HepG2 (cell line): ENCODE data around the gene CD53. TPM values are rescaled to one million over a fixed set of nuclear protein-coding genes. Genes with fewer than 3 reads are reported as not detected.

Experiments used
- ATAC-seq: fragments of 200-7000 bp; cut with Tn5 transposase; 3 replicates; pipeline ENCODE4 v1.9.1; 2020; ENCODE audit warnings: mild to moderate bottlenecking, moderate library complexity
- BruUV-seq: library from RNA; stranded (reverse); fragments of 400-500 nt; replicated peaks from 2 replicates; lab custom pipeline; 2021; lab: Mats Ljungman, UMichigan
- CTCF ChIA-PET: fragments of 300-600 bp; formaldehyde crosslinking; extraction: SDS; loops from one replicate; lab custom pipeline; 2021; ENCODE audit warnings: low total read pairs, inconsistent platforms, low intra/inter-chr PET ratio; lab: Yijun Ruan, JAX
- POLR2A ChIA-PET: fragments of 350-600 bp; sonication (Branson Sonifier 250); formaldehyde crosslinking; loops from one replicate; lab custom pipeline; 2020; ENCODE audit warnings: antibody characterized with exemption, inconsistent platforms; lab: Yijun Ruan, JAX
- DNase-seq: peaks from one replicate; pipeline ENCODE4 v3.0.0-alpha.2; 2015; ENCODE audit warnings: low spot score
- FAIRE-seq: peaks from 3 replicates; lab custom pipeline; 2011; peaks lifted over from hg19 to GRCh38; lab: Jason Lieb, UNC
- H2AFZ ChIP-seq: one replicate; pipeline ENCODE4 v1.6.1; 2011; ENCODE audit warnings: low read length, inconsistent platforms
- H3K27ac ChIP-seq: fragments of 300-600 bp; 3 replicates; pipeline ENCODE4 v1.8.0; 2011; ENCODE audit warnings: mixed run types, mild to moderate bottlenecking, mixed read lengths, low read length, inconsistent platforms; ENCODE audit not compliant: insufficient read depth; ENCODE audit errors: extremely low read length
- H3K27me3 ChIP-seq, 2 experiments: fragments of 200-600 bp in 1 of 2; 2 replicates in 1 of 2; 3 replicates in 1 of 2; pipeline versions ENCODE4 v1.6.0 to v1.8.0; 2011; ENCODE audit warnings: low read length in 2 of 2, mild to moderate bottlenecking in 2 of 2, moderate library complexity in 2 of 2, inconsistent platforms in 1 of 2; ENCODE audit not compliant: insufficient read depth in 2 of 2, control insufficient read depth in 1 of 2
- H3K36me3 ChIP-seq, 2 experiments: fragments of 200-600 bp in 1 of 2; replicated peaks in 1 of 2; 2 replicates in 1 of 2; 3 replicates in 1 of 2; pipeline versions ENCODE4 v1.5.1 to v1.8.0; 2011; ENCODE audit warnings: low read length in 2 of 2, inconsistent platforms in 1 of 2; ENCODE audit not compliant: insufficient read depth in 2 of 2, control insufficient read depth in 1 of 2
- H3K4me1 ChIP-seq: 2 replicates; pipeline ENCODE4 v1.5.1; 2012; ENCODE audit warnings: low read length, inconsistent platforms; ENCODE audit not compliant: insufficient read depth
- H3K4me2 ChIP-seq: 2 replicates; pipeline ENCODE4 v1.6.0; 2011; ENCODE audit warnings: low read depth, low read length, inconsistent platforms
- H3K4me3 ChIP-seq, 3 experiments: fragments of 200-600 bp in 1 of 3; sonication (generic), shearing (Covaris generic) in 1 of 3; replicated peaks in 1 of 3; 2 replicates each; pipeline ENCODE4 v1.5.1; 2011 to 2016; ENCODE audit warnings: low read length in 3 of 3, inconsistent platforms in 2 of 3, low read depth in 2 of 3, mild to moderate bottlenecking in 2 of 3, control low read depth in 1 of 3, mixed read lengths in 1 of 3; ENCODE audit not compliant: insufficient read depth in 1 of 3
- H3K79me2 ChIP-seq: one replicate; pipeline ENCODE4 v1.6.1; 2011; ENCODE audit warnings: low read length, inconsistent platforms; ENCODE audit not compliant: insufficient read depth
- H3K9ac ChIP-seq: 2 replicates; pipeline ENCODE4 v1.6.0; 2011; ENCODE audit warnings: mild to moderate bottlenecking, low read depth, low read length, inconsistent platforms; ENCODE audit not compliant: insufficient read depth
- H3K9me3 ChIP-seq: 2 replicates; pipeline ENCODE4 v1.5.1; 2012; ENCODE audit warnings: mild to moderate bottlenecking, low read length
- H4K20me1 ChIP-seq: 2 replicates; pipeline ENCODE4 v1.6.0; 2011; ENCODE audit warnings: inconsistent platforms, mild to moderate bottlenecking, low read length, moderate library complexity; ENCODE audit not compliant: insufficient read depth
- ATF2 ChIP-seq: sonication (generic); formaldehyde crosslinking; IDR thresholded peaks from 2 replicates; pipeline ENCODE4 v1.4.0; 2020; ENCODE audit warnings: missing genetic modification reagents
- ATF4 ChIP-seq, 2 experiments: fragments of 450-650 bp in 1 of 2; sonication (generic) in 1 of 2; formaldehyde crosslinking; IDR thresholded peaks; 2 replicates each; pipeline versions ENCODE4 v1.5.0 to v1.8.0; 2020 to 2022; ENCODE audit warnings: mild to moderate bottlenecking in 1 of 2, missing genetic modification reagents in 1 of 2
- FOXP1 ChIP-seq, 2 experiments: fragments of 450-650 bp in 1 of 2; IDR thresholded peaks; 2 replicates each; pipeline ENCODE4 v1.6.1; 2017 to 2018; ENCODE audit warnings: antibody characterized with exemption in 1 of 2
- HHEX ChIP-seq: IDR thresholded peaks from 2 replicates; pipeline ENCODE4 v1.6.1; 2016; ENCODE audit warnings: control low read depth
- HOXA5 ChIP-seq: sonication (generic); formaldehyde crosslinking; IDR thresholded peaks from 2 replicates; pipeline ENCODE4 v1.4.0; 2020; ENCODE audit warnings: missing genetic modification reagents
- JUND ChIP-seq: sonication (generic); formaldehyde crosslinking; IDR thresholded peaks from 2 replicates; pipeline ENCODE4 v1.8.0; 2022; ENCODE audit warnings: mild to moderate bottlenecking, missing genetic modification reagents
- MEF2D ChIP-seq: sonication (generic); formaldehyde crosslinking; IDR thresholded peaks from 2 replicates; pipeline ENCODE4 v1.5.1; 2020; ENCODE audit warnings: mild to moderate bottlenecking, missing genetic modification reagents
- NCOA1 ChIP-seq: sonication (generic); formaldehyde crosslinking; IDR thresholded peaks from 2 replicates; pipeline ENCODE4 v1.9.0; 2021; ENCODE audit warnings: missing genetic modification reagents
- POLR2AphosphoS5 ChIP-seq: IDR thresholded peaks from 2 replicates; pipeline ENCODE4 v1.6.1; 2012; ENCODE audit warnings: low read depth, low read length
- RFX5 ChIP-seq: IDR thresholded peaks from 2 replicates; pipeline ENCODE4 v1.6.1; 2011; ENCODE audit warnings: low read depth, low read length, improper control_type of control experiment
- SIX1 ChIP-seq: sonication (generic); formaldehyde crosslinking; IDR thresholded peaks from 2 replicates; pipeline ENCODE4 v1.4.0; 2020; ENCODE audit warnings: missing genetic modification reagents, borderline replicate concordance
- SPEN ChIP-seq: sonication (generic); formaldehyde crosslinking; IDR thresholded peaks from 2 replicates; pipeline ENCODE4 v1.5.1; 2020; ENCODE audit warnings: low read depth, mild to moderate bottlenecking, missing genetic modification reagents
- TGIF2 ChIP-seq: IDR thresholded peaks from 2 replicates; pipeline ENCODE4 v1.6.1; 2016; ENCODE audit warnings: control low read depth, missing compliant biosample characterization
- ZBTB8A ChIP-seq: sonication (generic); formaldehyde crosslinking; IDR thresholded peaks from 2 replicates; pipeline ENCODE4 v1.4.0; 2020; ENCODE audit warnings: mild to moderate bottlenecking, low read depth, missing genetic modification reagents, borderline replicate concordance
- ZKSCAN1 ChIP-seq: fragments of 150-350 bp; IDR thresholded peaks from 2 replicates; pipeline ENCODE4 v1.6.1; 2014; ENCODE audit warnings: low read length
- ZNF234 ChIP-seq: sonication (generic); formaldehyde crosslinking; conservative IDR thresholded peaks from 2 replicates; pipeline ENCODE4 v1.5.1; 2020; ENCODE audit warnings: mild to moderate bottlenecking, missing genetic modification reagents
- ZNF33A ChIP-seq: sonication (generic); formaldehyde crosslinking; IDR thresholded peaks from 2 replicates; pipeline ENCODE4 v1.5.1; 2020; ENCODE audit warnings: missing genetic modification reagents, mild to moderate bottlenecking, moderate library complexity, borderline replicate concordance
- ZNF570 ChIP-seq: sonication (generic); formaldehyde crosslinking; IDR thresholded peaks from 2 replicates; pipeline ENCODE4 v1.4.0; 2020; ENCODE audit warnings: mild to moderate bottlenecking, missing genetic modification reagents, borderline replicate concordance
- ZNF709 ChIP-seq: sonication (generic); formaldehyde crosslinking; IDR thresholded peaks from 2 replicates; pipeline ENCODE4 v1.5.0; 2020; ENCODE audit warnings: mild to moderate bottlenecking, missing genetic modification reagents
- ZNF780A ChIP-seq: sonication (generic); formaldehyde crosslinking; IDR thresholded peaks from 2 replicates; pipeline ENCODE4 v1.8.0; 2022; ENCODE audit warnings: mild to moderate bottlenecking, missing genetic modification reagents, moderate library complexity
- ZNF839 ChIP-seq: sonication (generic); formaldehyde crosslinking; IDR thresholded peaks from 2 replicates; pipeline ENCODE4 v1.4.0; 2020; ENCODE audit warnings: missing genetic modification reagents, mild to moderate bottlenecking, borderline replicate concordance
- ZSCAN25 ChIP-seq: sonication (generic); formaldehyde crosslinking; IDR thresholded peaks from 2 replicates; pipeline ENCODE4 v1.8.0; 2022; ENCODE audit warnings: mild to moderate bottlenecking, missing genetic modification reagents
- WGBS: methylation state at CpG from one replicate; pipeline ENCODE4 v1.1.6; 2017; ENCODE audit warnings: low lambda C conversion rate; 5-methylcytosine and 5-hydroxymethylcytosine counted together
- in situ Hi-C: cut with HindIII; loops from 2 replicates; pipeline ENCODE4 v1.10.0; 2017; ENCODE audit warnings: low pct_unique_long_range_greater_than_20kb; ENCODE audit not compliant: extremely low pct_ligation_motif_present
- intact Hi-C: fragments of 100-400 bp; cut with micrococcal nuclease; formaldehyde crosslinking; loops from one replicate; pipeline ENCODE4 v1.10.0; 2022; ENCODE audit not compliant: unreplicated experiment
- polyA plus RNA-seq, 8 experiments: library from polyadenylated mRNA; depleted of rRNA in 3 of 8; stranded (reverse) in 7 of 8; unstranded in 1 of 8; fragments of >200 nt; fragmentation: Illumina TruSeq in 4 of 8; extraction: Trizol in 4 of 8; gene quantifications; 2 replicates each; pipeline versions ENCODE4 v1.2.1 to v1.2.3, GENCODE V29; 2011 to 2016; ENCODE audit warnings: low read depth in 4 of 8, missing spikeins in 1 of 8, mixed read lengths in 1 of 8; ENCODE audit not compliant: insufficient read depth in 1 of 8
- total RNA-seq, 5 experiments: library from RNA; depleted of rRNA; stranded (reverse); fragments of >200 nt; fragmentation: Illumina TruSeq; extraction: Trizol; gene quantifications; 2 replicates each; pipeline ENCODE4 v1.2.3, GENCODE V29; 2016; ENCODE audit warnings: low read depth in 1 of 5

Gene CD53
- total and polyA plus RNA-seq, 2 of the 13 experiments (the other 11 are each of a cell fraction or from before 2014, with no cell fraction given) = not detected

DNA sequence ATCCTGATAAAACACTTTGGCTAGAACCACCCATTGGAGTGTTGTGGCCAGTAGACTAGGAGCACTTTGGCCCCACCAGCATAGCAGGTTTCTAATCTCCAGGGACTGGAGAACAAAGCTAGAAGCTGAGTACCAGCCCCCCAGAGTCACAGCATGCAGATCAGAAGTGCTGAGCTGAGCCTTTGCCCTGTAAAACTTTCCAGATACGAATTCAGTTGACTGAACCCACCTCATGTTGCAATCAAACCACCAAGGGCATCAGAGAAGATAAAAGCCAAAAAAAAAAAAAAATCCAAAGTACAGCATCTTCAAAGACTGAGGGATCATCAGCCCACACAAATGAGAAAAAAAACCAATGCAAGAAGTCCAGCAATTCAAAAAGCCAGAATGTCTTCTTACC lies 8.7 kb upstream of the CD53 start (continued):
- TF ChIP-seq ATF2 (CRISPR knock-in tag) = no peak
- no peak for TF ChIP-seq ZNF33A (CRISPR knock-in tag)
- TF ChIP-seq ZNF780A (CRISPR knock-in tag) = no peak
- no peak for TF ChIP-seq ZNF709 (CRISPR knock-in tag)
- TF ChIP-seq NCOA1 (CRISPR knock-in tag) = no peak
- no peak for TF ChIP-seq ZSCAN25 (CRISPR knock-in tag)
- TF ChIP-seq ZBTB8A (CRISPR knock-in tag) = no peak
- no peak for TF ChIP-seq ZKSCAN1
- no peak for TF ChIP-seq POLR2AphosphoS5
- no peak for TF ChIP-seq JUND (CRISPR knock-in tag)
- no peak for TF ChIP-seq ZNF570
- TF ChIP-seq FOXP1 (IDR thresholded peaks at IDR 0.05) = no peak
- TF ChIP-seq FOXP1 (CRISPR knock-in tag; IDR thresholded peaks at IDR 0.05) = no peak

DNA sequence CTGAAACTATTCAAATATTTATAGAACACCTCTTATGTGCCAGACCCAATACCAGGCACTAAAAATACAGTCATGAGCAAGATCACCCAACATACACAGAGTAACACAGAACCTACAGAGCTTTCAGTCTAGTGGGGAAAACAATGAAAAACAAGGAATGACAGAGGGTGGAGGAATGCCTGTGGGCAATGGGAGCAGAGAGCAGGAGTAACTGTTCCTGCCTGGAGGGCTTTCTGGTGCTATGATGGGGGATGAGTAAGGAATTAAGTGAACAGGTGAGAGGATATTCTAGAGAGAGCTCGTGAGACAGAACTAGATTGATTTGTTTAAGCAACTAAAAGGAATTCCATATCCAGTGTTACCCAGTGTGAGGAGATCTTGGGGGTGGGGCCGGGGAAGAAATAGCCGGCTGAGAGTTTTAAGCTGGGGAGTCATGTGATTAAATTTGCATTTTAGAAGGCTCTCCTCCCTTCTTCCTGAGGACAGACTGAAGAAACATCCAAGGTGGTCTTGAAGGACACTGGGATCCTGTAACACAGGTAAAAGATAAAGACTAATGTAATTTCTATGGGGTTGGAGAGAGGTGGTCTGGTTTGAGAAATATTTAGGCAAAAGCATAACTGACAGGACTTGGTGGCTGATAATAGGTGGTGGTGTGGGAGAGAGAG lies 2.1 kb upstream of the CD53 start:
- no TSS peak for BruUV-seq
- no peaks in the 10 kb centered on the region for H3K36me3 ChIP-seq
- H3K27me3 ChIP-seq = no peaks in the 10 kb centered on the region
- DNase-seq (no peak), FAIRE-seq (no peak)
- H3K79me2 ChIP-seq = no peaks in the 10 kb centered on the region
- POLR2A ChIA-PET = no interaction called here
- no peak overlapping the region for H2AFZ ChIP-seq
- TF ChIP-seq RFX5 = no peak
- TF ChIP-seq MEF2D (CRISPR knock-in tag) = no peak
- no peak for TF ChIP-seq ZNF839 (CRISPR knock-in tag)
- TF ChIP-seq ATF4 (CRISPR knock-in tag; IDR thresholded peaks at IDR 0.05) = no peak
- TF ChIP-seq TGIF2 (CRISPR knock-in tag) = no peak
- TF ChIP-seq ZNF234 (CRISPR knock-in tag) = no peak
- TF ChIP-seq SPEN = no peak
- TF ChIP-seq HOXA5 (CRISPR knock-in tag) = no peak
- no peak for TF ChIP-seq SIX1
- no peak for TF ChIP-seq HHEX (CRISPR knock-in tag)
- TF ChIP-seq, all 625 proteins: peak for 0
- no peaks in the 10 kb centered on the region for H3K9me3 ChIP-seq
- no peak overlapping the region for H3K4me2 ChIP-seq
- in situ Hi-C loops (no loop called here), intact Hi-C loops (no loop called here)
- no peaks in the 10 kb centered on the region for H4K20me1 ChIP-seq
- H3K27ac ChIP-seq = no peak overlapping the region
- 2% methylated on average over 3 of the region's 3 CpGs for WGBS
- no peak for ATAC-seq
- CTCF ChIA-PET = no interaction called here
- no peak overlapping the region for H3K9ac ChIP-seq
- no peaks in the 10 kb centered on the region for H3K4me1 ChIP-seq
- no peak overlapping the region for H3K4me3 ChIP-seq
